ENCODE data around the gene CNEP1R1.

The CNEP1R1 gene

DNA sequence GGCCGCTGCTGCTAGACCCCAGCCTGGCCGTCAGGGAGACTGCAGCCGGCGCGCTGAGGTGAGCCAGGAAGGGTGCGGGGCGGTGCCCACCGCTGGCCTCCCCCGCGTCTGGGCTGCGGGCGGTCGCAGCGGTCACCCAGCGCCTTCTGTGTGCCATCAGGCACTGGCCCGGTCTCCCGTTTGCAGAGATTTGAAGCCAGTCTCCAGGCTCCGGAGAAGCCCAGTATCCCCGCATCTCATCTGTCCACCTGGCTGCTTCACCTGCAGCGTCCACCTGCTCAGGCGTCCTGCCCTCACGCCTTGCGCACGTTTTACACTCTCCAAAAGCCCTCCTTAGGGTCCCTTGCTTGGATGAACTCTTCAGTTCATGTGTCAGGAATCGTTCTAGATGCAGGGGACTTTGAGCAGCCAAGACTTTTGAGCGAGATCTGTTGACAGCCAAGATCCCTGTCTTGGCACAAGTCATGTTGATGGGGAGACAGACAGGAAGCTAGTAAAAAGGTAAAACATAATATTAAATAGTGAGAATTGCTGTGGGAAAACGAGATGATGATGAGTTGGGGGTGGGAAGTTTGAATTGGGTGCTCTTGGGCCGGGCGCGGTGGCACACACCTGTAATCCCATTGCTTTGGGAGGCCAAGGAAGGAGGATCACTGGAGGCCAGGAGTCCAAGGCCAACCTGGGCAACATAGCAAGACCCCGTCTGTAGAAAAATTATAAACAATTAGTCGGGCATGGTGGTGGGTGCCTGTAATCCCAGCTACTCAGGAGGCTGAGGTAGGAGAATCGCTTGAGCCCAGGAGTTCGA, 41.7 kb downstream of the CNEP1R1 start:
- DNase-seq (ENCODE audit: insufficient read length, low spot score) (no peak), FAIRE-seq (no peak)
- no peak for TF ChIP-seq TAF1 (IDR thresholded peaks at IDR 0.05; ENCODE audit: low read depth, low read length)
- no peak for TF ChIP-seq POLR2AphosphoS5 (IDR thresholded peaks at IDR 0.05; ENCODE audit: low read depth, low read length)
- TF ChIP-seq POU2F2 (IDR thresholded peaks at IDR 0.05; ENCODE audit: low read depth, low read length) = no peak
- TF ChIP-seq SPI1 (IDR thresholded peaks at IDR 0.05; ENCODE audit: low read depth, low read length) = no peak
- TF ChIP-seq POLR2A (IDR thresholded peaks at IDR 0.05; ENCODE audit: low read depth, low read length) = no peak
- TF ChIP-seq PAX5 (IDR thresholded peaks at IDR 0.05; ENCODE audit: insufficient read depth, low read length, severe bottlenecking) = no peak

DNA sequence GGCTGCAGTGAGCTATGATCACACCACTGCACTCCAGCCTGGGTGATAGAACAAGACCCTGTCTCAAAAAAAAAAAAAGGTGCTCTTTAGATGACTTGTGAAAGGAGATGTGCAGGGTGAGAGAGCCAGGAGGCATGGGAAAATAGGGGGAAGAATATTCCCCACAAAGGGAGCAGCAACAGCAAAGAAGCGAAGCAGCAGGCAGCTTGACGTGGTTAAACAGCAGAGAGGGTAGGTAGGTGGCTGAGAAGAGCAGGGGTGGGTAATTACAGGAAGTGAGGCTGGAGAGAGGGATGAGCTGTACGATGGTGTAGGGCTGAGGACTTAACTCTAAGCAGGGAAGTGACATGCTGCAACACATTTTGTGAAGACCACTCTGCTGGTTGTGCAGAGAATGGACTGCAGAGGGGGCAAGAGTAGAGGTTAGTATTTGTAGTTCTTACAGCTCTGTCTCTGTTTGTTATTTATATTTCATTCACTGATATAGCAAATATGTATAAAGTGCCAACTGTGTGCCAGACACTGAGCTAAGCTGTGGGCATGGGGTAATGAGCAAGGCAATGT, 42.3 kb downstream of the CNEP1R1 start:
- TF ChIP-seq POLR2AphosphoS5 (IDR thresholded peaks at IDR 0.05; ENCODE audit: low read depth, low read length) (no peak), SPI1 (IDR thresholded peaks at IDR 0.05; ENCODE audit: low read depth, low read length) (peak; percentile 42), POLR2A (IDR thresholded peaks at IDR 0.05; ENCODE audit: low read depth, low read length) (no peak)
- DNase-seq (ENCODE audit: insufficient read length, low spot score) (peak; percentile 20), FAIRE-seq (peak; percentile 5)

DNA sequence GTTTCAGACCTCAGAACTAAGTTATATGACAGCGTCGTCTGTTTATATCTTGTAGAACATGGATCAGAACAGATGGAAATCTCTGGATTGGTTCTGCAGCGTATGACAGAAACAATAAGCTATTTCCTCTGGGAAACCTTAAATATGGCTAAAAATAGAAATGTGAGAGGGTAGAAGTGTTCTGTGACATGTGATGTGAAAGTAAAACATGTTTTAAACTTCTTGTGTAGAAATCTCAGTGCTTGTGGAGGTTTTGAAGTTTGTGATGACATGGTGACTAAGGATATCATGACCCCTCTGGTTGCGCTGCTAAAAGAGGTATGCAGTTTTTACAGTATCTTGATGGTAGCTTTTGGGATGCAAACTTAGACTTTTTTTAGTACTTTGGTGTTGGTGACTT, 43.5 kb downstream of the CNEP1R1 start:
- no peak for TF ChIP-seq SPI1 (IDR thresholded peaks at IDR 0.05; ENCODE audit: low read depth, low read length)
- no peak for TF ChIP-seq PAX5 (IDR thresholded peaks at IDR 0.05; ENCODE audit: insufficient read depth, low read length, severe bottlenecking)
- no peak for TF ChIP-seq TAF1 (IDR thresholded peaks at IDR 0.05; ENCODE audit: low read depth, low read length)
- TF ChIP-seq POLR2A (IDR thresholded peaks at IDR 0.05; ENCODE audit: low read depth, low read length) = no peak
- TF ChIP-seq POU2F2 (IDR thresholded peaks at IDR 0.05; ENCODE audit: low read depth, low read length) = no peak
- no peak for TF ChIP-seq POLR2AphosphoS5 (IDR thresholded peaks at IDR 0.05; ENCODE audit: low read depth, low read length)
- FAIRE-seq (no peak), DNase-seq (ENCODE audit: insufficient read length, low spot score) (no peak)

DNA sequence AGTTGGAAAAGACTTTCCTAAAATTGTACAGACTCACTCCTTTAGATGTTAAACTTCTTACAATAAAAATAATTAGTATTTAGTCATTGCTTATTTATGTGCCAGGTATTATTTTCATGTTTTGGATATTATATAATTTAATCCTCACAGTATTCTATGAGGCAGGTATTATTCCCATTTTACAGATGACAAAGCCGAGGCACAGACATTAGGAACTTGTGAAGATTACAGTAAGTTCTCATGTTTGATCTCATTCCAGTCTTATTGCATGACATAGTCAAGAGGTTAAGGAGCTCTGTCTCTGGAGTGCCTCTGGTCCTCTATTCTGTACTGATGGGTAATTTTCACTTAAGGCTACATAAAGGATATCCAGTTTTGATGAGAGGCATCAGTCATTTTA, 44.0 kb downstream of the CNEP1R1 start:
- no peak for DNase-seq (ENCODE audit: insufficient read length, low spot score)
- TF ChIP-seq POLR2A (IDR thresholded peaks at IDR 0.05; ENCODE audit: low read depth, low read length) (no peak), TAF1 (IDR thresholded peaks at IDR 0.05; ENCODE audit: low read depth, low read length) (no peak)
- FAIRE-seq = no peak

DNA sequence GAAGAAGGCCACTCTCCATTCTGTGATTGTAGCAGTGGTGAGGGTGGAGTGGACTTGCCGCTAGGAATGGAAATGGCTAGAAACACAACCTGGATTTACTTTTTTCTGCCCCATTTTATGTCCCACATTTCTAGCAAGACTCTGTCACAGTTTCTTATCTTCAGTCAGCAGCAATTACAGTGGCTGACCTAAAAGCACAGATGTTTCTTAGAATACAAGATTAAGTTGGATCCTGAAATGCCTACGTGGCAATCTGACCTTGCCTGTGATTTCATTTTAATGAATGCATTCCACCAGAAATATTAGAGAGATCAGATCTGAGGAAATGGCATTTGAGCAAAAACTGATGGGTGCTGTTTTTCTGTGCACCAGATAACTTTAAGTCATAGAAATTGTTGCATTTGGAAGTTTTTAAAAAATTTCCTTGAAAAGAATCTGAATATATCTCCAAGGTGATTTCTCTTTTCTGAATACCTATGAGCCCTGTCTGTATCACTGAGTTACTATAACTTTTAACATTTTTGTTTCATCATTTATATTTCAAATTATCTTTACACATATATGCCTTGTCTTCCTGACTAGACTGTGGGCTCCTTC, 46.1 kb downstream of the CNEP1R1 start:
- FAIRE-seq = no peak
- no peak for TF ChIP-seq POLR2A (IDR thresholded peaks at IDR 0.05; ENCODE audit: low read depth, low read length)
- TF ChIP-seq SPI1 (IDR thresholded peaks at IDR 0.05; ENCODE audit: low read depth, low read length) = no peak
- no peak for TF ChIP-seq POLR2AphosphoS5 (IDR thresholded peaks at IDR 0.05; ENCODE audit: low read depth, low read length)
- no peak for TF ChIP-seq TAF1 (IDR thresholded peaks at IDR 0.05; ENCODE audit: low read depth, low read length)

DNA sequence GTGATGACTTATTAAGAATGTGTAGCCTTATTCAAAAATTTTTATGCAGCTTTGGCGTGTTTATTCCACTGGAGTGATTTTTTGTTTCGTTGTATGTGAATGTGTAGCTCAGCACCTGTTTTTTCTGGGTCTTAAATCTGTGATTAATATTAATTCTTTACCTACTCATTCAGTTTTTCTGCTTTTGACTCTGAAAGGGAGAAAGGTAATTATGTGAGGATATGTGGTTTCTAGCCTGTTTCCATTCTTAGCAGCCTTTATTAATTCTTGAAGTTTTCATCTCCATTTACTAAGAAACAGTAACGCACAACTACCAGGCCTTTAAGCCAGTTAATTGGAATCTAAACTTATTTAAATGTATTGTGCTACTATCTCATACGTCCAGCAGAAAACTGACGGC, 47.7 kb downstream of the CNEP1R1 start:
- FAIRE-seq (no peak), DNase-seq (ENCODE audit: insufficient read length, low spot score) (no peak)
- TF ChIP-seq TAF1 (IDR thresholded peaks at IDR 0.05; ENCODE audit: low read depth, low read length) (no peak), SPI1 (IDR thresholded peaks at IDR 0.05; ENCODE audit: low read depth, low read length) (no peak), POLR2A (IDR thresholded peaks at IDR 0.05; ENCODE audit: low read depth, low read length) (no peak), PAX5 (IDR thresholded peaks at IDR 0.05; ENCODE audit: insufficient read depth, low read length, severe bottlenecking) (no peak), POLR2AphosphoS5 (IDR thresholded peaks at IDR 0.05; ENCODE audit: low read depth, low read length) (no peak), POU2F2 (IDR thresholded peaks at IDR 0.05; ENCODE audit: low read depth, low read length) (no peak)

More for the DNA sequence above, 46.1 kb downstream of the CNEP1R1 start:
- DNase-seq (ENCODE audit: insufficient read length, low spot score) = no peak

DNA sequence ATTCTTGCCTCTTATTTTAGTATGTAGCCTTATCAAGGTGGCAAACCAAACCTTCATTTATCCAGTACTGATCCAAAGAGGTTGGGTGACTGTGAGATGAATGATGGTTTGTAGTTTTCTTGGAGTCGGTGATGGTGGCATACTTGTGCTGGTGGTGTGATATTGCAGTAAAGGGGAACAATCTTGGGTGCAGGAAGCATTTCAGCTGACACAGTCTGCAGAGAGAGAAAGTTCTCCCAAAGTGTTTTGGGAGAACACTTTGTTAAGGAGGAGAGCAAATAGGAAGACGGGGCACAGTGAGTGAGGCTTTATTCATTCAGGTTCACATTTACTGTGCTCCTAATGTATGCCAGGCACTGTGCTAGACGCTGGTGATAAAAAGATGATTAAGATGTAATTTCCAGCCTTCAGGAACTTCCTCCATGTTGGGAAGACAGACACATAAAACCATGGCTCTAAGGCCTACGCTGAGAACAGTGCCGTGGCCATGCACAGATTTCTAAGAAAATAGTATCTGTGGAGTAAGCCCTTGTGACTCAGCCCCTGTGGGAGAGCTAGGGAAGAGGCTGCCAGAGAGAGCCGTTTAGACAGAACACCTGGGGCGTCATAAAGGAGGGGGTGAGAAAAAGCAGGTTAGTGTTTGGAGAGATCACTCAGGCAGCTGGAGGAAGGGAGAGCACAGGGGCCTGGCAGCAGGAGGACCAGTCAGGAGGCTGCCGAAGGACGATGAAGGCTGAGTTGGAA, 54.5 kb downstream of the CNEP1R1 start:
- DNase-seq (ENCODE audit: insufficient read length, low spot score) (no peak), FAIRE-seq (no peak)
- no peak for TF ChIP-seq TAF1 (IDR thresholded peaks at IDR 0.05; ENCODE audit: low read depth, low read length)
- TF ChIP-seq POU2F2 (IDR thresholded peaks at IDR 0.05; ENCODE audit: low read depth, low read length) = no peak
- TF ChIP-seq POLR2A (IDR thresholded peaks at IDR 0.05; ENCODE audit: low read depth, low read length) = no peak
- no peak for TF ChIP-seq POLR2AphosphoS5 (IDR thresholded peaks at IDR 0.05; ENCODE audit: low read depth, low read length)
- no peak for TF ChIP-seq SPI1 (IDR thresholded peaks at IDR 0.05; ENCODE audit: low read depth, low read length)
- TF ChIP-seq PAX5 (IDR thresholded peaks at IDR 0.05; ENCODE audit: insufficient read depth, low read length, severe bottlenecking) = no peak

DNA sequence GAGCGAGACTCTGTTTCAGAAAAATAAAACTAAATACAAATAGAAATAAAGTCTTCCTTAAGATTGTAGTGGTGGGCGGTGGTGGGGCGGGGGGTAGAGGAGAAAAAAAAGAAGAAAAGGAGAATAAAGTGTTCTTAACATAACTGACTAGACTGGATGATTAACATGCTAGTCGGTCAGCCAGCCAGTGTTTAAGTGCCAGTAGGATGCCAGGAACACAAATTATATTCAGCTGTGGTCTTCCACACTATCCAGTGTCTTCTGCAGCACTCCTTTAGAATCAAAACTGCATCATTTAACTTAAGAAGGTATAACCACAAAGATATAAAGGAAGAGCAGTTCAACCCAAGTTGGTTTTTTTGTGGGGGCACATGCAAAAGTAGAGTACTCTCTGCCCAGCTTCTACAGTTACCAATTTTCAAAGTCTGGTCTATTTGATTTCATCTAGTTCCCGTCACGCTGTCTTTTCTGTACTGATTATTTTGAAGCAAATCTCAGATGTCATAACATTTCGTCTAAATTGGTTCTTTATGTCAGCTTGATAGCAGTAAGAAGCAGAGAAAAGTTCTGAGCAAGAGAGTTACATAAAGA, 56.5 kb downstream of the CNEP1R1 start:
- FAIRE-seq (no peak), DNase-seq (ENCODE audit: insufficient read length, low spot score) (no peak)
- TF ChIP-seq POLR2AphosphoS5 (IDR thresholded peaks at IDR 0.05; ENCODE audit: low read depth, low read length) = no peak
- no peak for TF ChIP-seq POU2F2 (IDR thresholded peaks at IDR 0.05; ENCODE audit: low read depth, low read length)
- TF ChIP-seq PAX5 (IDR thresholded peaks at IDR 0.05; ENCODE audit: insufficient read depth, low read length, severe bottlenecking) = no peak
- TF ChIP-seq TAF1 (IDR thresholded peaks at IDR 0.05; ENCODE audit: low read depth, low read length) = no peak

DNA sequence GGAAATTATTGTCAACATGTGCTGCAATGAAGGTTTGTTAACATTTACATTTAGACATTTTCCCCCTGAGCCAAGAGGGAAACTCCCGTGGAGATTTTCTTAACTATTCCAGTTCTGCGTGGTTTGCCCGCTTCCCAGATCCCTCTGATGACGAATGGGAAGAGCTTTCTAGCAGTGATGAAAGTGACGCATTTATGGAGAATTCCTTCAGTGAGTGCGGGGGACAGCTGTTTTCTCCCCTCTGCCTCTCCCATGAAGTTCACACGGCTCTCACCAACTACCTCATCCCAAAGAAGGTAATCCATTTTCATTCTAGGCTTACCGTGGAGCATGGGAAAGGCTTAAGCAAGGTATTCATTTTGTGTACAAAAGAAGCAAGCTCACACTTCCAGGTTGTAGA, 59.0 kb downstream of the CNEP1R1 start:
- FAIRE-seq = peak; percentile 35
- TF ChIP-seq SPI1 (IDR thresholded peaks at IDR 0.05; ENCODE audit: low read depth, low read length) = no peak
- no peak for DNase-seq (ENCODE audit: insufficient read length, low spot score)
